Neural cell (in vitro differentiated cells): ENCODE data around the gene UBC. TPM values are rescaled to one million over a fixed set of nuclear protein-coding genes. Genes with fewer than 3 reads are reported as not detected.

ENCODE experiments used
- H2AFZ ChIP-seq: fragments of 200-600, 300-800 bp; sonication (generic), shearing (Covaris generic); 2 replicates; pipeline ENCODE4 v1.6.0; 2014; ENCODE audit warnings: low read depth, mild to moderate bottlenecking, antibody characterized with exemption, low read length, moderate library complexity
- H3F3A ChIP-seq: fragments of 200-600 bp; shearing (Covaris generic); 2 replicates; pipeline ENCODE4 v1.6.1; 2016; ENCODE audit warnings: mild to moderate bottlenecking, moderate library complexity, mixed read lengths, antibody characterized with exemption, low read length; ENCODE audit not compliant: insufficient read depth, poor library complexity, severe bottlenecking
- H3K27ac ChIP-seq: fragments of 200-600, 300-800 bp; sonication (generic), shearing (Covaris generic); 2 replicates; pipeline ENCODE4 v1.5.1; 2014; ENCODE audit warnings: mild to moderate bottlenecking, low read length, moderate library complexity
- H3K27me3 ChIP-seq: fragments of 300-800, 200-600 bp; sonication (generic), shearing (Covaris generic); 2 replicates; pipeline ENCODE4 v1.6.0; 2014; ENCODE audit warnings: mild to moderate bottlenecking, low read depth, low read length, moderate library complexity; ENCODE audit not compliant: insufficient read depth
- H3K36me3 ChIP-seq: fragments of 300-800, 200-600 bp; sonication (generic), shearing (Covaris generic); 2 replicates; pipeline ENCODE4 v1.5.1; 2014; ENCODE audit warnings: mild to moderate bottlenecking, antibody characterized with exemption, low read length, moderate library complexity; ENCODE audit not compliant: insufficient read depth
- H3K4me2 ChIP-seq: fragments of 300-800, 200-600 bp; sonication (generic), shearing (Covaris generic); 2 replicates; pipeline ENCODE4 v1.6.0; 2014; ENCODE audit warnings: mild to moderate bottlenecking, low read length
- H3K4me3 ChIP-seq: fragments of 300-800, 200-600 bp; sonication (generic), shearing (Covaris generic); 2 replicates; pipeline ENCODE4 v1.5.1; 2014; ENCODE audit warnings: mild to moderate bottlenecking, low read length, moderate library complexity
- H3K79me2 ChIP-seq: fragments of 200-600 bp; shearing (Covaris generic); replicated peaks from 2 replicates; pipeline ENCODE4 v1.6.0; 2014; ENCODE audit warnings: mild to moderate bottlenecking, low read length, moderate library complexity; ENCODE audit not compliant: insufficient read depth
- H3K9ac ChIP-seq: fragments of 300-800, 200-600 bp; sonication (generic), shearing (Covaris generic); 2 replicates; pipeline ENCODE4 v1.6.1; 2016; ENCODE audit warnings: mild to moderate bottlenecking, low read length, mixed read lengths
- H3K9me2 ChIP-seq: fragments of 200-600 bp; shearing (Covaris generic); 2 replicates; pipeline ENCODE4 v1.6.1; 2016; ENCODE audit warnings: mild to moderate bottlenecking, low read length, mixed read lengths; ENCODE audit not compliant: insufficient read depth
- H3K9me3 ChIP-seq: fragments of 200-600, 300-800 bp; sonication (generic), shearing (Covaris generic); 2 replicates; pipeline ENCODE4 v1.6.1; 2016; ENCODE audit warnings: mild to moderate bottlenecking, mixed run types, low read length, moderate library complexity, mixed read lengths
- H4K20me1 ChIP-seq: fragments of 200-600 bp; shearing (Covaris generic); 2 replicates; pipeline ENCODE4 v1.6.1; 2016; ENCODE audit warnings: mild to moderate bottlenecking, mixed run types; ENCODE audit not compliant: insufficient read depth
- CTCF ChIP-seq: fragments of 450-650 bp; IDR thresholded peaks from 2 replicates; pipeline ENCODE4 v1.5.1; 2014; ENCODE audit warnings: antibody characterized with exemption, mild to moderate bottlenecking, moderate library complexity; ENCODE audit not compliant: poor library complexity, severe bottlenecking
- EP300 ChIP-seq: fragments of 450-650 bp; conservative IDR thresholded peaks from 2 replicates; pipeline ENCODE4 v1.6.1; 2014; ENCODE audit warnings: antibody characterized with exemption, mild to moderate bottlenecking, moderate library complexity; ENCODE audit not compliant: poor library complexity, severe bottlenecking
- EZH2 ChIP-seq: fragments of 200-600, 300-800 bp; shearing (Covaris generic), sonication (generic); IDR thresholded peaks from 2 replicates; pipeline ENCODE4 v1.6.1; 2014; ENCODE audit warnings: antibody characterized with exemption, low read length, borderline replicate concordance, mild to moderate bottlenecking; ENCODE audit not compliant: insufficient read depth, poor library complexity, severe bottlenecking
- MXI1 ChIP-seq: fragments of 450-650 bp; conservative IDR thresholded peaks from 2 replicates; pipeline ENCODE4 v1.6.1; 2014; ENCODE audit warnings: antibody characterized with exemption, mild to moderate bottlenecking; ENCODE audit not compliant: poor library complexity, severe bottlenecking
- POLR2AphosphoS5 ChIP-seq: IDR thresholded peaks from 2 replicates; pipeline ENCODE4 v1.6.1; 2012
- RAD21 ChIP-seq: fragments of 450-650 bp; conservative IDR thresholded peaks from 2 replicates; pipeline ENCODE4 v1.6.1; 2014; ENCODE audit warnings: antibody characterized with exemption, mild to moderate bottlenecking, moderate library complexity
- REST ChIP-seq: IDR thresholded peaks from 2 replicates; pipeline ENCODE4 v1.6.1; 2012; ENCODE audit warnings: borderline replicate concordance
- SMC3 ChIP-seq: fragments of 450-650 bp; conservative IDR thresholded peaks from 2 replicates; pipeline ENCODE4 v1.6.1; 2014; ENCODE audit warnings: antibody characterized with exemption, mild to moderate bottlenecking, moderate library complexity; ENCODE audit not compliant: poor library complexity
- TAF1 ChIP-seq: IDR thresholded peaks from 2 replicates; pipeline ENCODE4 v1.6.1; 2012; ENCODE audit warnings: low read depth
- polyA plus RNA-seq: library from polyadenylated mRNA; depleted of rRNA; stranded (reverse); fragments of >200 nt; gene quantifications from 2 replicates; pipeline ENCODE4 v1.2.3, GENCODE V29; 2014

Gene UBC
- polyA plus RNA-seq, 1 donor from 2014 or later, result 1,177 TPM

GRCh38 chr12:124940143-124940392 is 25.6 kb upstream of the UBC start:
- peak overlapping the region; percentile 91 for H3K27ac ChIP-seq

GRCh38 chr12:124939421-124940142 is 25.1 kb upstream of the UBC start:
- Histone ChIP-seq H3K27me3 (no peaks in the 10 kb centered on the region), H3K9me3 (no peaks in the 10 kb centered on the region), H3K79me2 (no peaks in the 10 kb centered on the region), H2AFZ (no peak overlapping the region), H3K27ac (peak overlapping the region; percentile 91), H3K36me3 (no peaks in the 10 kb centered on the region), H3F3A (no peaks in the 10 kb centered on the region), H3K4me3 (peak overlapping the region; percentile 72), H3K9ac (peak overlapping the region; percentile 76), H3K4me2 (peak overlapping the region; percentile 85), H4K20me1 (no peaks in the 10 kb centered on the region), H3K9me2 (no peaks in the 10 kb centered on the region)
- TF ChIP-seq REST, result no peak
- TF ChIP-seq MXI1, result peak; percentile 70
- peak; percentile 28 for TF ChIP-seq CTCF
- no peak for TF ChIP-seq EZH2
- TF ChIP-seq SMC3, result peak; percentile 16

More at GRCh38 chr12:124940143-124940392, 25.6 kb upstream of the UBC start:
- Histone ChIP-seq H3K9me2 (no peaks in the 10 kb centered on the region), H3F3A (no peaks in the 10 kb centered on the region), H3K4me3 (peak overlapping the region; percentile 72), H3K36me3 (no peaks in the 10 kb centered on the region), H3K27me3 (no peaks in the 10 kb centered on the region), H4K20me1 (no peaks in the 10 kb centered on the region), H2AFZ (no peak overlapping the region), H3K4me2 (peak overlapping the region; percentile 56), H3K9me3 (no peaks in the 10 kb centered on the region), H3K79me2 (no peaks in the 10 kb centered on the region), H3K9ac (peak overlapping the region; percentile 76)
- no peak for TF ChIP-seq MXI1
- TF ChIP-seq EP300, result no peak
- TF ChIP-seq EZH2, result no peak
- no peak for TF ChIP-seq TAF1
- no peak for TF ChIP-seq CTCF
- no peak for TF ChIP-seq SMC3
- no peak for TF ChIP-seq POLR2AphosphoS5
- no peak for TF ChIP-seq RAD21
- TF ChIP-seq REST, result no peak
